Measurements from ENCODE around the gene THADA. TPM values are rescaled to one million over a fixed set of nuclear protein-coding genes. Genes with fewer than 3 reads are reported as not detected.

The THADA gene
- total RNA-seq, result 10 to 100 TPM; 37.0 to 51.3 (median 43.5) TPM
- polyA plus RNA-seq, result 10 to 100 TPM; 14.2 to 16.2 (median 15.5) TPM
- long read RNA-seq, donor 1, result 0 reads
- long read RNA-seq, donor 2, full-length matches to known transcripts, result 1 of 1 reads
- long read RNA-seq, donor 2, partial matches to known transcripts, result 0 of 1 reads
- long read RNA-seq, donor 2, other reads (novel, unspliced or antisense), result 0 of 1 reads

GRCh38 chr2:43595603-43596412 lies at the start of gene THADA:
Gene THADA (minus strand): TSS chr2:43596038. CDS start chr2:43592392, 3,646 bp downstream.
- Histone ChIP-seq H3K4me1 (peaks cover 7 to 36% (median 23%) of the 10 kb centered on the region in 6 donors), H3K9me3 (no peaks in the 10 kb centered on the region), H3K4me3 (peak within 1 kb of the TSS; percentile 67 to 89 (median 80)), H3K27ac (peak within 1 kb of the TSS; percentile 87 to 94 (median 92)), H3K36me3 (peaks cover 0 to 17% (median 16%) of the 10 kb centered on the region in 6 donors), H3K27me3 (replicated peaks in 1 of 7) (no peaks in the 10 kb centered on the region)
- peak; percentile 98 for DNase-seq
- peak in 5 of 11 experiments; percentile 4 to 26 (median 17) for TF ChIP-seq CTCF (IDR thresholded peaks at IDR 0.05 in 8 of 11, conservative IDR thresholded peaks at IDR 0.05 in 3 of 11)
- TF ChIP-seq POLR2A (IDR thresholded peaks at IDR 0.05), result peak; percentile 67 to 78 (median 77)
- peak; percentile 95 to 99 (median 99) for TF ChIP-seq POLR2AphosphoS5 (IDR thresholded peaks at IDR 0.05)
- intact Hi-C loops (cut with DNase I; ENCODE audit: low total_unique reads), result no loop called here
- WGBS, 5 donors, result 0 to 3% (median 0%) methylated on average over 43 to 52 of the region's 52 CpGs

- DNase-seq, result no peak
- no peak for TF ChIP-seq CTCF (IDR thresholded peaks at IDR 0.05 in 8 of 11, conservative IDR thresholded peaks at IDR 0.05 in 3 of 11)
- no peak for TF ChIP-seq POLR2A (IDR thresholded peaks at IDR 0.05)
- TF ChIP-seq POLR2AphosphoS5 (IDR thresholded peaks at IDR 0.05), result no peak
- intact Hi-C loops (cut with DNase I; ENCODE audit: low total_unique reads), result no loop called here
- Histone ChIP-seq H3K4me3 (no peak overlapping the region), H3K36me3 (no peaks in the 10 kb centered on the region), H3K9me3 (peaks cover 0 to 18% (median 10%) of the 10 kb centered on the region in 8 donors), H3K27me3 (replicated peaks in 1 of 7) (no peaks in the 10 kb centered on the region), H3K4me1 (no peaks in the 10 kb centered on the region), H3K27ac (no peak overlapping the region)
- 87 to 100% (median 97%) methylated on average over 1 of the region's 1 CpG for WGBS, 5 donors
Observed at GRCh38 chr2:43643680-43644079, 47.8 kb upstream of the THADA start.

GRCh38 chr2:43642363-43642762 lies 46.5 kb upstream of the THADA start:
- Histone ChIP-seq H3K27me3 (replicated peaks in 1 of 7) (peaks cover 0 to 8% (median 2%) of the 10 kb centered on the region in 7 donors), H3K9me3 (peaks cover 0 to 19% (median 10%) of the 10 kb centered on the region in 8 donors), H3K36me3 (no peaks in the 10 kb centered on the region), H3K4me1 (peaks cover 0 to 7% (median 3%) of the 10 kb centered on the region in 6 donors), H3K4me3 (no peak overlapping the region), H3K27ac (no peak overlapping the region)
- intact Hi-C loops (cut with DNase I; ENCODE audit: low total_unique reads), result no loop called here
- DNase-seq, result no peak
- TF ChIP-seq CTCF (IDR thresholded peaks at IDR 0.05 in 8 of 11, conservative IDR thresholded peaks at IDR 0.05 in 3 of 11) (no peak), POLR2AphosphoS5 (IDR thresholded peaks at IDR 0.05) (no peak), POLR2A (IDR thresholded peaks at IDR 0.05) (no peak)
- 29 to 46% (median 41%) methylated on average over 2 of the region's 2 CpGs for WGBS, 5 donors
